H9 (cell line): ENCODE results near the gene STS. TPM values are rescaled to one million over a fixed set of nuclear protein-coding genes. Genes with fewer than 3 reads are reported as not detected.

ENCODE experiments used
- DNase-seq: peaks from one replicate; pipeline ENCODE4 v3.0.0-alpha.2; 2017
- H2AFZ ChIP-seq: one replicate; pipeline ENCODE4 v1.6.1; 2013; ENCODE audit warnings: mild to moderate bottlenecking, low read length, control low read depth, moderate library complexity
- H2AK5ac ChIP-seq: 2 replicates; pipeline ENCODE4 v1.6.1; 2013; ENCODE audit warnings: low read length, control low read depth, mixed read lengths; ENCODE audit not compliant: insufficient read length
- H2BK120ac ChIP-seq: one replicate; pipeline ENCODE4 v1.6.1; 2013; ENCODE audit warnings: low read depth, mild to moderate bottlenecking, low read length, control low read depth, inconsistent platforms; ENCODE audit not compliant: poor library complexity, severe bottlenecking
- H2BK12ac ChIP-seq: 2 replicates; pipeline ENCODE4 v1.6.1; 2013; ENCODE audit warnings: low read length, control low read depth, mixed read lengths, low read depth; ENCODE audit not compliant: insufficient read length
- H2BK15ac ChIP-seq: 2 replicates; pipeline ENCODE4 v1.6.1; 2013; ENCODE audit warnings: low read depth, low read length, control low read depth
- H2BK20ac ChIP-seq: one replicate; pipeline ENCODE4 v1.6.1; 2013; ENCODE audit warnings: low read depth, mild to moderate bottlenecking, low read length, control low read depth, inconsistent platforms; ENCODE audit not compliant: poor library complexity, severe bottlenecking
- H2BK5ac ChIP-seq: 2 replicates; pipeline ENCODE4 v1.6.1; 2013; ENCODE audit warnings: low read length, control low read depth, mixed read lengths; ENCODE audit not compliant: insufficient read length
- H3K14ac ChIP-seq: 2 replicates; pipeline ENCODE4 v1.6.1; 2013; ENCODE audit warnings: low read length, control low read depth; ENCODE audit not compliant: insufficient read depth
- H3K18ac ChIP-seq: 2 replicates; pipeline ENCODE4 v1.6.1; 2013; ENCODE audit warnings: low read depth, mild to moderate bottlenecking, mixed read lengths, low read length, control low read depth; ENCODE audit not compliant: insufficient read length
- H3K23ac ChIP-seq: 2 replicates; pipeline ENCODE4 v1.6.1; 2013; ENCODE audit warnings: low read length, control low read depth, mixed read lengths, low read depth; ENCODE audit not compliant: insufficient read length
- H3K23me2 ChIP-seq: 2 replicates; pipeline ENCODE4 v1.6.1; 2013; ENCODE audit warnings: low read depth, mild to moderate bottlenecking, mixed read lengths, low read length, control low read depth; ENCODE audit not compliant: insufficient read length, poor library complexity, severe bottlenecking
- H3K27ac ChIP-seq: 2 replicates; pipeline ENCODE4 v1.5.1; 2013; ENCODE audit warnings: low read length, control low read depth, mixed read lengths, low read depth; ENCODE audit not compliant: insufficient read length
- H3K27me3 ChIP-seq: 2 replicates; pipeline ENCODE4 v1.6.1; 2013; ENCODE audit warnings: low read length, control low read depth, inconsistent platforms; ENCODE audit not compliant: insufficient read depth
- H3K4ac ChIP-seq: 2 replicates; pipeline ENCODE4 v1.6.1; 2013; ENCODE audit warnings: low read depth, mild to moderate bottlenecking, control low read depth, inconsistent platforms, low read length, moderate library complexity
- H3K4me1 ChIP-seq: 2 replicates; pipeline ENCODE4 v1.6.1; 2013; ENCODE audit warnings: low read length, control low read depth, inconsistent platforms; ENCODE audit not compliant: insufficient read depth
- H3K4me2 ChIP-seq: 2 replicates; pipeline ENCODE4 v1.6.1; 2013; ENCODE audit warnings: low read length, control low read depth, mixed read lengths; ENCODE audit not compliant: insufficient read length, insufficient read depth
- H3K56ac ChIP-seq: 2 replicates; pipeline ENCODE4 v1.6.1; 2013; ENCODE audit warnings: low read depth, mild to moderate bottlenecking, mixed read lengths, low read length, control low read depth; ENCODE audit not compliant: insufficient read length
- H3K79me1 ChIP-seq: 2 replicates; pipeline ENCODE4 v1.6.1; 2013; ENCODE audit warnings: low read depth, mild to moderate bottlenecking, moderate library complexity, low read length, control low read depth, inconsistent platforms; ENCODE audit not compliant: insufficient read depth, poor library complexity, severe bottlenecking
- H3K79me2 ChIP-seq: 2 replicates; pipeline ENCODE4 v1.6.1; 2013; ENCODE audit warnings: low read length, control low read depth, inconsistent platforms; ENCODE audit not compliant: insufficient read depth
- H3K9ac ChIP-seq: 2 replicates; pipeline ENCODE4 v1.6.1; 2013; ENCODE audit warnings: low read length, control low read depth, mixed read lengths; ENCODE audit not compliant: insufficient read length; ENCODE audit errors: extremely low read depth
- H3K9me3 ChIP-seq: one replicate; pipeline ENCODE4 v1.6.1; 2013; ENCODE audit warnings: low read depth, low read length, inconsistent platforms; ENCODE audit not compliant: control insufficient read depth
- H3T11ph ChIP-seq: one replicate; pipeline ENCODE4 v1.6.1; 2013; ENCODE audit warnings: mild to moderate bottlenecking, low read length, control low read depth, inconsistent platforms
- H4K20me1 ChIP-seq: one replicate; pipeline ENCODE4 v1.6.1; 2013; ENCODE audit not compliant: control insufficient read depth, insufficient read length, insufficient read depth
- H4K5ac ChIP-seq: 2 replicates; pipeline ENCODE4 v1.6.1; 2013; ENCODE audit warnings: low read depth, mild to moderate bottlenecking, mixed read lengths, low read length, control low read depth; ENCODE audit not compliant: insufficient read length
- H4K8ac ChIP-seq: replicated peaks from 2 replicates; pipeline ENCODE4 v1.6.1; 2013; ENCODE audit warnings: low read length, control low read depth, mixed read lengths, low read depth; ENCODE audit not compliant: insufficient read length
- H4K91ac ChIP-seq: 2 replicates; pipeline ENCODE4 v1.6.1; 2013; ENCODE audit warnings: low read depth, mild to moderate bottlenecking, moderate library complexity, mixed read lengths, low read length, control low read depth; ENCODE audit not compliant: insufficient read length
- H3K27ac Mint-ChIP-seq, 3 experiments: 2 replicates in 2 of 3; 3 replicates in 1 of 3; pipeline ENCODE4 v1.8.0; 2020 to 2021; ENCODE audit warnings: mixed read lengths in 3 of 3, mild to moderate bottlenecking in 1 of 3, moderate library complexity in 1 of 3
- H3K27me3 Mint-ChIP-seq: 2 replicates; pipeline ENCODE4 v1.8.0; 2021; ENCODE audit warnings: low read depth, mild to moderate bottlenecking, moderate library complexity, mixed read lengths
- H3K36me3 Mint-ChIP-seq, 3 experiments: 2 replicates in 2 of 3; 3 replicates in 1 of 3; pipeline ENCODE4 v1.8.0; 2020 to 2021; ENCODE audit warnings: low read depth in 3 of 3, mixed read lengths in 3 of 3; ENCODE audit not compliant: insufficient read depth in 1 of 3
- H3K4me1 Mint-ChIP-seq, 2 experiments: 2 replicates each; pipeline ENCODE4 v1.8.0; 2020; ENCODE audit warnings: mixed read lengths in 2 of 2
- H3K4me3 Mint-ChIP-seq, 2 experiments: 2 replicates in 1 of 2; 3 replicates in 1 of 2; pipeline ENCODE4 v1.8.0; 2020 to 2021; ENCODE audit warnings: mild to moderate bottlenecking in 2 of 2, mixed read lengths in 2 of 2, moderate library complexity in 1 of 2
- H3K9me3 Mint-ChIP-seq, 2 experiments: 2 replicates in 1 of 2; 3 replicates in 1 of 2; pipeline ENCODE4 v1.8.0; 2020; ENCODE audit warnings: mild to moderate bottlenecking in 2 of 2, mixed read lengths in 2 of 2, moderate library complexity in 1 of 2
- WGBS: extraction: QIAGEN DNeasy Blood & Tissue Kit; methylation state at CpG from one replicate; pipeline ENCODE4 v1.1.7; 2013; ENCODE audit warnings: missing lambda C conversion rate, low lambda C conversion rate, mixed read lengths; ENCODE audit not compliant: insufficient read length; ENCODE audit errors: extremely low coverage; 5-methylcytosine and 5-hydroxymethylcytosine counted together
- total RNA-seq: library from RNA; stranded (reverse); gene quantifications from 2 replicates; pipeline ENCODE4 v1.2.1, GENCODE V29; 2021
- TF ChIP-seq, protein P1 (sequence below): fragments of 200-600 bp; sonication (generic); conservative IDR thresholded peaks from 3 replicates; pipeline ENCODE4 v1.8.0; 2021; ENCODE audit warnings: antibody characterized with exemption, mild to moderate bottlenecking

Gene STS
- total RNA-seq, 1 experiment from 2014 or later, result 3.6 TPM

DNA sequence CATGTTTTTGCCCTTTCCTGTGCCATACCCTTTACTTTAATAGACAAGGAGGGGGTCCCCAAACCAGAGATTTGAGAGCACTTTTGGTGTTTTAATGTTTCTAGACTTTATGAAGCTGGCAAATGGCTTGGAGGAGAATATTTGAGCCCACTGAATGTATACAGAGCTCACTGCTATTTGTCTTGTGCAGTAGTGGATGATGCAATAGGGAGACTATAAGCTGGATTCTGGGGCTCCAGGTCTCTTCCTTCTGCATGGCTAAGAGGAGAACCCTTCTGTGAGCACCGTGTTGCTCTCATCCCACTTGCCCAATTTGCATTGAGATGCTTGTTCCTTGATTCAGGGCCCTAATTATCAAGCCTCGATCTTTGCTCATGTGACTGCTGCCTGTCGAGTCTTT lies 9.4 kb downstream of the STS start:
- H3K56ac ChIP-seq, result no peak overlapping the region
- no peak overlapping the region for H3K9ac ChIP-seq
- H2BK5ac ChIP-seq, result no peak overlapping the region
- no peaks in the 10 kb centered on the region for H4K20me1 ChIP-seq
- no peak overlapping the region for H2AFZ ChIP-seq
- TF ChIP-seq, protein P1, sequence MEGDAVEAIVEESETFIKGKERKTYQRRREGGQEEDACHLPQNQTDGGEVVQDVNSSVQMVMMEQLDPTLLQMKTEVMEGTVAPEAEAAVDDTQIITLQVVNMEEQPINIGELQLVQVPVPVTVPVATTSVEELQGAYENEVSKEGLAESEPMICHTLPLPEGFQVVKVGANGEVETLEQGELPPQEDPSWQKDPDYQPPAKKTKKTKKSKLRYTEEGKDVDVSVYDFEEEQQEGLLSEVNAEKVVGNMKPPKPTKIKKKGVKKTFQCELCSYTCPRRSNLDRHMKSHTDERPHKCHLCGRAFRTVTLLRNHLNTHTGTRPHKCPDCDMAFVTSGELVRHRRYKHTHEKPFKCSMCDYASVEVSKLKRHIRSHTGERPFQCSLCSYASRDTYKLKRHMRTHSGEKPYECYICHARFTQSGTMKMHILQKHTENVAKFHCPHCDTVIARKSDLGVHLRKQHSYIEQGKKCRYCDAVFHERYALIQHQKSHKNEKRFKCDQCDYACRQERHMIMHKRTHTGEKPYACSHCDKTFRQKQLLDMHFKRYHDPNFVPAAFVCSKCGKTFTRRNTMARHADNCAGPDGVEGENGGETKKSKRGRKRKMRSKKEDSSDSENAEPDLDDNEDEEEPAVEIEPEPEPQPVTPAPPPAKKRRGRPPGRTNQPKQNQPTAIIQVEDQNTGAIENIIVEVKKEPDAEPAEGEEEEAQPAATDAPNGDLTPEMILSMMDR, result no peak
- no peak overlapping the region for H2BK120ac ChIP-seq
- no peaks in the 10 kb centered on the region for H3K27me3 ChIP-seq
- Mint-ChIP-seq H3K4me3 (no peak overlapping the region), H3K4me1 (peaks cover 32 to 36% of the 10 kb centered on the region in 2 experiments), H3K36me3 (no peaks in the 10 kb centered on the region), H3K27me3 (peaks cover 10% of the 10 kb centered on the region), H3K27ac (peak overlapping the region in 1 of 3 experiments; percentile 16; a peak in 1 of 7 replicates), H3K9me3 (no peaks in the 10 kb centered on the region)
- no peak overlapping the region for H3K23ac ChIP-seq
- H3K9me3 ChIP-seq, result no peaks in the 10 kb centered on the region
- H2BK20ac ChIP-seq, result no peak overlapping the region
- H4K91ac ChIP-seq, result no peak overlapping the region
- H3K79me2 ChIP-seq, result no peaks in the 10 kb centered on the region
- no CpG with 5 or more reads among the region's 3 CpGs for WGBS
- no peaks in the 10 kb centered on the region for H3K79me1 ChIP-seq
- no peak overlapping the region for H3K14ac ChIP-seq
- no peak overlapping the region for H3K4ac ChIP-seq
- peaks cover 11% of the 10 kb centered on the region; the same call in 1 of the 2 replicates for H3K4me1 ChIP-seq
- H4K5ac ChIP-seq, result no peak overlapping the region
- H3K4me2 ChIP-seq, result no peak overlapping the region
- H3K27ac ChIP-seq, result no peak overlapping the region
- no peak overlapping the region for H3T11ph ChIP-seq
- H2BK12ac ChIP-seq, result no peak overlapping the region
- H4K8ac ChIP-seq, result no peak overlapping the region
- no peak overlapping the region for H2BK15ac ChIP-seq
- no peaks in the 10 kb centered on the region for H3K23me2 ChIP-seq
- H2AK5ac ChIP-seq, result no peak overlapping the region
- no peak overlapping the region for H3K18ac ChIP-seq
- no peak for DNase-seq
